HG02588 (cell line): ENCODE data around the gene UBE2D2.
"Not testable (repeated sequence)": the region's sequence is repeated elsewhere in the genome, so short reads cannot be mapped to it uniquely, and the experiment has no call there.

ENCODE experiments used
- ATAC-seq: cut with Tn5 transposase; IDR thresholded peaks from one replicate; pipeline ENCODE4 v1.9.1; 2021; ENCODE audit warnings: mild to moderate bottlenecking, moderate library complexity; ENCODE audit not compliant: unreplicated experiment

Gene UBE2D2

DNA sequence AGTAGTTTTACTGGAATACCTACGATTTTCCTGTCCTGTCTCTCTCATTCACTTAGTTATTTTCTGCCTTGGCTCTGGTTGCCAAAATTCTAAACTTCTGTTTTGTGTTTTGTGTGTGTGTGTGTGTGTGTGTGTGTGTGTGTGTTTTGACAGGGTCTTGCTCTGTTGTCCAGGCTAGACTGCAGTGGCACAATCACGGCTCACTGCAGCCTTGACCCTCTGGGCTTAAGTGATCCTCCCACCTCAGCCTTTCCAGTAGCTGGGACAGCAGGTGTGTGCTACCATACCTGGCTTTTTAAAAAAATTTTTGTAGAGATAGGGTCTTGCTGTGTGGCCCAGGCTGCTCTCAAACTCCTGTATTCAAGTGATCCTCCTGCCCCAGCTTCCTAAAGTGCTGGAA, 17.2 kb downstream of the UBE2D2 start:
- ATAC-seq: no peak

DNA sequence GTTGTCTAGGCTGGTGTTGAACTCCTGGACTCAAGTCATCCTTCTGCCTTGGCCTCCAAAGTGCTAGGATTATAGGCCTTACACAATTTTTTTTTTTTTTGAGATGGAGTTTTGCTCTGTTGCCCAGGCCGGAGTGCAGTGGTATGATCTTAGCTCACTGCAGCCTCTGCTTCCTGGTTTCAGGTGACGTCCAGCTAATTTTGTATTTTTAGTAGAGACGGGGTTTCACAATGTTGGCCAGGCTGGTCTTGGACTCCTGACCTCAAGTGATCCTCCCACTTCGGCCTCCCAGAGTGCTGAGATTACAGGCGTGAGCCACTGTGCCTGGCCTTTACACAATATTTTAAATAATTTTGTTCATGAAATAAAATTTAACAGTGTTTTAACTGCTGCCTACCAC, 21.0 kb downstream of the UBE2D2 start:
- not testable (repeated sequence) for ATAC-seq

DNA sequence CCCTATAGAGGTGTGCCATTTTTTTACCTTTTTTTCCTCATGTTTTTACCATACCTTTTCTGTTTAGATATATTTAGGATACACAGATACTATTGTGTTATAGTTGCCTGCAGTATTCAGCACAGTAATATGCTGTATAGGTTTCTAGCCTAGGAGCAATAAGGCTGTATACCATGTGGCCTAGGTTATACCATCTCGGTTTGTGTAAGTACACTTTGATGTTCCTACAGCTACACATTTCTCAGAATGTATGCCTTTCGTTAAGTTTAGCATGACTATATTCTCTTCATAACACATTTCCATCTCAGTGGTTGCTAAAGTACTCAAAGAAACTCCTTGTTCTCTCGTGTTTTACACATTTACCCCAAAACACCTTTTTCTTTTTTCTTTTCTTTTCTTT, 23.0 kb downstream of the UBE2D2 start:
- ATAC-seq: no peak

DNA sequence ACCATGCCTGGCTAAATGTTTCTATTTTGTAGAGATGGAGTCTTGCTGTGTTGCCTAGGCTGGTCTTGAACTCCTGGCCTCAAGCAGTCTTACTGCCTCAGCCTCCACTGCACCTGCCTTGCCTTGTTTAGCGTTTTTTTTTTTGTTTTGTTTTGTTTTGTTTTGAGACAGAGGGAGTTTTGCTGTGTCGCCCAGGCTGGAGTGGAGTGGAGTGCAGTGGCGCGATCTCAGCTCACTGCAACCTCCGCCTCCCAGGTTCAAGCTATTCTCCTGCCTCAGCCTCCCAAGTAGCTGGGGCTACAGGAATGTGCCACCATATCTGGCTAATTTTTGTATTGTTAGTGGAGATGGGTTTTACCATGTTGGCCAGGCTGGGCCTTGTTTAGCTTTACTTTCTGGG, 27.0 kb downstream of the UBE2D2 start:
- not testable (repeated sequence) for ATAC-seq

DNA sequence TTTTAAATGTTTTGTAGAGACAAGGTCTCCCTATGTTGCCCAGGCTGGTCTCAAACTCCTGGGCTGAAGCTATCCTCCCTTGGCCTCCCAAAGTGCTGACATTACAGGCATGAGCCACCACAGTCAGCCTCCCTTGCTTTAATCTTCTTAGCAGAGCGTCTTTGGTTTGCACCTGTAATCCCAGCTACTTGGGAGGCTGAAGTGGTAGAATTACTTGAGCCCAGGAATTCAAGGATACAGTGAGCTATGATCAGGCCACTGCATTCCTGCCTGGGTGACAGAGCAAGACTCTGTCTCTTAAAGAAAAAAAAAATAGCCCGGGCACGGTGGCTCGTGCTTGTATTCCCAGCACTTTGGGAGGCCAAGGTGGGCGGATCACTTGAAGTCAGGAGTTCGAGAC, 27.8 kb downstream of the UBE2D2 start:
- ATAC-seq: no peak

DNA sequence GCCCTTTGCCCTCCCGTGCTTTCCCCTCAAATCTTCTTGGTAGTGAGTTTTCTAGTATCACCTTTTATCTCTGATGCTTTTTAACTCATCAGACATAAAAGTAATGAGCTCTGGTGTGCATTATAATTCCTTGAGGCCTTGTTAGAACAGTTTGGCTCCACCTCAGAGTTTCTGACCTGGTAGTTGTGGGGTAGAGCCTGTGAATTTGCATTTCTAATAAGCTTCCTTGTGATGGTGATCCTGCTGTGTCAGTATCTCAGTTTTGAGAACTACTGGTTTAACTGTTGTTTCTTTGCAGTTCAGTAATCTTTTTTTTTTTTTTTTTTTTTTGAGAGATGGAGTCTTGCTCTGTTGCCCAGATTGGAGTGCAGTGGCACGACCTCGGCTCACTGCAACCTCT, 31.1 kb downstream of the UBE2D2 start:
- no peak for ATAC-seq

DNA sequence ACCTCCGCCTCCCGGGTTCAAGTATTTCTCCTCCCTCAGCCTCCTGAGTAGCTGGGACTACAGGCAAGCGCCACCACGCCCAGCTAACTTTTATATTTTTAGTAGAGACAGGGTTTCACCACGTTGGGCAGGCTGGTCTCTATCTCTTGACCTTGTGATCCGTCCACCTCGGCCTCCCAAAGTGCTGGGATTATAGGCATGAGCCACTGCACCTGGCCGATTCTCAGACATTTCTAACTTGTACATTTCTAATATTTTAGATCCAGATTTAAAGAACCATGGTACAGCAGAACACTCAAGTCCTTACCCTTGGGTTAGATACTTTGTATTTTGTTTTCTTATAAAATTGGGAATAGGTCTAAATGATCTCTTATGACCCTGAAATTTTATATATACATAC, 31.9 kb downstream of the UBE2D2 start:
- not testable (repeated sequence) for ATAC-seq

DNA sequence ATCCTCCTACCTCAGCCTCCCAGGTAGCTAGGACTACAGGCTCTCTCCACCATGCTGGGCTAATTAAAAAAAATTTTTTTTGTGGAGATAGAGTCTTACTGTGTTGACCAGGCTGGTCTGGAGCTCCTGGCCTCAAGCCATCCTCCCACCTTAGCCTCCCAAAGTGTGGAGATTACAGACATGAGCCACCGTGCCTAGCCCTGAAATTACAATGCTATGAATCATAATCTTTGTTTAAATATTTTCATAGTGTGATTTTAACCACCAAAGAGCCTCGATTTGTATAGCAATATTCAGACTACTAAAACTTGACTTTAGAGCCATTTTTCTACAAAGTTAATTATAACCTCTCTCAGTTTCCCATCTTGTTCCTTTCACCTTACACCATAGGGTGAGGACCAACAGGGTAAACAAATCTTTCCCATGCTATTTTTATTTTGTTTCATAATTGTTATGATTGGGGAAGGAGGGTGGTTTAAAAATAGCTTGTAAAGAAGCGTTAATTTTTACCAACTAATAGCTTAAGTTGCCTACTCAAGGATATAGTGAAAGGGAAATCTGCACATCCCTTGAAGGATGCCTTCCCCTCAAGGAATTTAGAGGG, 32.7 kb downstream of the UBE2D2 start:
- ATAC-seq: no peak

DNA sequence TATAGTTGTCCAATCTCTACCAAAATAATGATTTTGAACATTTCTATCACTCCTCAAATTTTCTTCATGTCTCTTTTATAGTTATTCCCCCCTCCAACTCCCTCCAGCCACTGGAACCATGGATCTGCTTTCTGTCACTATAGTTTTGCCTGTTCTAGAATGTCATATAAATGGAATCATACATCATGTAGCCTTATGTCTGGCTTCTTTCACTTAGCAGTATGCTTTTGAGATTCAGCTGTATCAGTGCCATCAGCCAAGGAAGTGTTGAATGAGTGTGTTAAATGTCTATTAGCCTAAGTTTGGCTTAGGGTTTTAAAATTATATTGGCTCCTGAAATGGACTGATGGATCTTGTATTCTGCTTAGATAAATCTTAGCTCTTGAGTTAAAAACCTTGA, 36.0 kb downstream of the UBE2D2 start:
- ATAC-seq: no peak

DNA sequence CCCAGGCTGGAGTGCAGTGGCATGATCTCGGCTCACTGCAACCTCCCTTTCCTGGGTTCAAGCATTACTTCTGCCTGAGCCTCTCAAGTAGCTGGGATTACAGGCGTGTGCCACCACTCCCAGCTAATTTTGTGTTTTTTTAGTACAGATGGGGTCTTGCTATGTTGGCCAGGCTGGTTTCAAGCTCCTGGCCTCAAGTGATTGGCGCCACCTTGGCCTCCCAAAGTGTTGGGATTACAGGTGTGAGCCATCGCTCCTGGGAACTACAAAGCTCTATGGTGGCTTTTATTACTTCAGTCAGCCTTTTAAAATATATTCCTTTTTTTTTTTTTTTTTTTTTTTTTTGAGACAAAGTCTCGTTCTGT, 37.4 kb downstream of the UBE2D2 start:
- ATAC-seq: not testable (repeated sequence)

DNA sequence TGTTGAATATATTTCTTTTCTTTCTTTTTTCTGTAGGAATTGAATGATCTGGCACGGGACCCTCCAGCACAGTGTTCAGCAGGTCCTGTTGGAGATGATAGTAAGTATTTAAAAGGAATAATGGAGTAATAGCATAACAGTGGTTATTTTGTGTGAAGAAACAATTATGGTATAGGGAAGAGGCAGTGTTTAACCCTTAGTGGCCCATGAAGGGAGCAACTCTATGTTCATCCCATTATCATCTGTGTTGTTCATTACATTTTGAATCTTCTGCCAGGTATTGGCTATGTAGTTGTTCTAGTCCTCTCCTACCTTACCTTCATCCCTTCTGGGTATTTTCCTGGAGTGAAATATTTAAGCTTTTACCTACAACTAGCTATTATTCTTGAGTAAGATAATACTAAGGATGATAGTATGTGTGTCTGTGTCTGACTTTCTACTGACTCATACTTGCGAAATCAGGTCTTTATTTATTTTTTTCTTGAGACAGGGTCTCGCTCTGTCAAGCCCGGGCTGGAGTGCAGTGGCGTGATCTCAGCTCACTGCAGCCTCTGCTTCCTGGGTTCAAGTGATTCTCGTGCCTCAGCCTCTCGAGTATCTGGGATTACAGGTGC, 39.3 kb downstream of the UBE2D2 start:
- ATAC-seq: no peak

DNA sequence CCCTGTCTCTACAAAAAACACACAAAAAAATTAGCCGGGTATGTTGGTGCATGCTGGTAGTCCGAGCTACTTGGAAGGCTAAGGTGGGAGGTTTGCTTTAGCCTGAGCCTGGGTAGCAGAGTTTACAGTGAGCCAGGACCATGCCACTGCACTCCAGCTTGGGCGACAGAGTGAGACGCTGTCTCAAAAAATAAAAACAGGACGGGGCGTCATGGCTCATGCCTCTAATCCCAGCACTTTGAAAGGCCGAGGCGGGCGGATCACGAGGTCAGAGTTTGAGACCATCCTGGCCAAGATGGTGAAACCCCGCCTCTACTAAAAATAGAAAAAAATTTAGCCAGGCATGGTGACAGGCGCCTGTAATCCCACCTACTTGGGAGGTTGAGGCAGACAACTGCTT, 40.3 kb downstream of the UBE2D2 start:
- ATAC-seq: no peak

DNA sequence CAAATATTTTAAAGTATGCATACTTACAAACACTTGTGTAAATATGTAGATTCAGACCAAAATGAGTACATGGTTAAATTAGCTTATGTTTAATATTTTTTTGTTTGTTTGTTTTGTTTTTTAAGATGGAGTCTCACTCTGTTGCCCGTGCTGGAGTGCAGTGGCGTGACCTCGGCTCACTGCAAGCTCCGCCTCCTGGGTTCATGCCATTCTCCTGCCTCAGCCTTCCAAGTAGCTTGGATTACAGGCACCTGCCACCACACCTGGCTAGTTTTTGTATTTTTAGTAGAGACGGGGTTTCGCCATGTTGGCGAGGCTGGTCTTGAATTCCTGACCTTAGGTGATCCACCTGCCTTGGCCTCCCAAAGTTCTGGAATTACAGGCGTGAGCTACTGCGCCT, 40.8 kb downstream of the UBE2D2 start:
- not testable (repeated sequence) for ATAC-seq

DNA sequence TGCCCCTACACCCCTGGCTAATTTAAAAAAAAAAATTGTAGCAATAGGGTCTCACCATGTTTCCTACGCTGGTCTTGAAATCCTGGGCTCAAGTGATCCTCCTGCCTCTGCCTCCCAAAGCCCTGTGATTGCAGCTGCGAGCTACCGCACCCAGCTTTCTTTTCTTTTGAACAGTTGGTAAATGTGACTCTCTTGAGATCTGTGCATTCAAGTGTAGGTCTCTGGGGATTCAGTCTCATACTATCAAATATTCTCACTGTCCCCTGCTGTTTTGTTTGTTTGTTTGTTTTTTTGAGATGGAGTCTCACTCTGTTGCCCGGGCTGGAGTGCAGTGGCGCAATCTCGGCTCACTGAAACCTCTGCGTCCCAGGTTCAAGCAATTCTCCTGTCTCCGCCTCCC, 44.7 kb downstream of the UBE2D2 start:
- ATAC-seq: no peak

DNA sequence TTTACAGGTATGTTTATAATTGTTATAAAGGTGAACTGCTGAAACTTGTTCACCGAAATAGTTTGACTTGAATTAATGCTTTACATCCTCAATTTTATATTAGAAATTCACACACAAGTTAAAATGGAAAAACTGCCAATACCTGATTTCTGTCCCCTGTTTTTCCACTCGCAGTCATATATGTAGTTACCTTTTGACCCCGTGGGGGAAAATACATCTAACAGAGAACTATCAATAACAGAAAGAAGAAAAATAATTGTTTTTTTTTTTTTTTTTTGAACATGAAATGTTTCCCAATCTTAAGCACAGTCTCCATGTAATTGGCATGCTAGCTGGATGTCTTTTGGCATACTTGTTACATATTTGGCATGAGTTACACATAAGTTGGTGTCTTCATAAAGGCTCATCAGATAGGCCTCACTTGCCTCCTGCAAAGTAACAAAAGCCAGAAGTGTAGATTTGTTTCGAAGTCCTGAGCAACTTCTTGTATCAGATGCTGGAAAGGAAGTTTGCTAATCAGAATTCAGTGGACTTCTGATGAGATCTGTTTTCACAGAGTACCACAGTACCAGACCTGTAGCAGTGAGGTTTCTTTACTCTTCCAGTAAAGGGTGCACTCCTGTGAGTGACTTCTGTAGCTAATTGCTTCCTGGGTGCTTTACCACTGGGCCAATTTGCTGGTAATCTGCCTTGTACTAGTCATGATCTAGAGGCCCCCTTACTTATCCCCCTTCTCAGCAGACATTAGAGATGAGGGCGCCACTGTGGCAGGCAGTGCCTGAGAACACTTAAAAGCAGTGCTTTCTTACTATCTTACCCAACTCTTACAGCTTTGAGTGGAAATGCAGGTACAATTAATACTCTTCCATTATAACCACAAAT, 50.8 kb downstream of the UBE2D2 start:
- no peak for ATAC-seq

DNA sequence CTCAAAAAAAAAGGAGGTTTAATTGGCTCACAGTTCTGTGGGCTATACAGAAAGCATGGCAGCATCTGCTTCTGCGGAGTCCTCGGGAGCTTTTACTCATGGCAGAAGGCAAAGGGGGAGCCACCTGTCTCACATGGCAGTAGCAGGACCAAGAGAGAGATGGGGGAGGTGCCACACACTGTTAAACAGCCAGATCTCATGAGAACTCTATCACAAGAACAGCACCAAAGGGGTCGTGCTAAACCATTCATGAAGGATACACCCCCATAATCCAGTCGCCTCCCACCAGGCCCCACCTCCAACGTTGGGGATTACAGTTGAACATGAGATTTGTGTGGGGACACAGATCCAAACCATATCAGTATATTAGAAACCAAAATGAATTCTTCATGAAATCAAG, 58.7 kb downstream of the UBE2D2 start:
- ATAC-seq: no peak

DNA sequence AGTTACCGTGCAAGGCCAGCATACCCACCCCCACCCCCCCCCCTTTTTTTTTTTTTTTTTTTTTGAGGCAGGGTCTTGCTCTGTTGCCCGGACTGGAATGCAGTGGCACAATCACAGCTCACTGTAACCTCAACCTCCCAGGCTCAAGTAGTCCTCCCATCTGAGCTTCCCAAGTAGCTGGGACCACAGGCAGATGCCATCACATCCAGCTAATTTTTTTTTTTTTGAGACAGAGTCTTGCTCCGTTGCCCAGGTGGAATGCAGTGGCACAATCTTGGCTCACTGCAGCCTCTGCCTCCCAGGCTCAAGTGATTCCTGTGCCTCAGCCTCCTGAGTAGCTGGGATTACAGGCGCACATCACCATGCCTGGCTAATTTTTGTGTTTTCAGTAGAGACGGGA, 64.3 kb downstream of the UBE2D2 start:
- not testable (repeated sequence) for ATAC-seq

DNA sequence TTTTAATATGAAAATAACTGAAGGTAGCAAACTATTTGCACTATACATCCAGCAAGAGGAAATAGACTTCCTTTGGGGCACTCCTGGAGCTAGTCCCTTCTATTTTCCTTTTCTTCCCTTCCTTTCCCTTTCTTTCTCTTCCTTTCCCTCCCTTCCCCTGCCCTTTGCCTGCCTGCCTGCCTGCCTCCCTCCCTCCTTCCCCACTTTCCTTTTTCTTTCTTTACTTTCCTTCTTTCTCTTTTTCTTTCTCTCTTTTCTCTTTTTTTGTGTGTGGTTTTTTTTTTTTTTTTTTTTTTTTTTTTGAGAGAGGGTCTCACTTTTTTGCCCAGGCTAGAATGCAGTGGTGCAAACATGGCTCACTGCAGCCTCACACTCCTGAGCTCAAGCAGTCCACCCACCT, 69.7 kb downstream of the UBE2D2 start:
- no peak for ATAC-seq

DNA sequence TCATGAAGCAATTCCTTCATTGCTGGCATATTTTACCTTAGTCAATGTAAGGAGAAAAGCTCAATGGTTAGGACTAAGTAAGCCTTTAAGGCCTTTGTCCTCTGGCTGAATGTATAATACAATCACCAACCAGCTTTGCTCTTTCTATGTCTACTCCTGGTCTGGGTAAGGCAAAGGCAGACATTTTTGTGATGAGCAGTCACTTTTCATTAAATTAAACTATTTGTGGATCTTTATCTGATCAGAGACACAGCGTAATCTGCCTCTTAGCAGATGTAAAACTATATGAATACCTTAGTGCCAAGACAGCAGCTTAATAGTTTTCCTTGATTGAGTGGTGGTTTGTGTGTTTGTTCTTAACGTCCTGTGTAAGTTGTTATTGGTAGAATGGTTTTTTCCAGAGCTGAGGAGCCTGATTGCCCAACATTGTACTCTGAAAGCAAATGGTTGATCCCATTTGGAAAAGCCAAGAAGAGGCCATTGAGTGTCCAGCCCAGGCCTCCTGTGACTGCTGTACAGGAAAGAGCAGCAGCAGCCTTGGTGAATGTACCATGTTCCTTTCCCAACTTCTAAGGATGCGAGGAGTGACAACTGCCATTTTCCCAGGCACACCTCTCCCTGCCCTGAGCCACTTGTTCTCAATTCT, 70.5 kb downstream of the UBE2D2 start:
- ATAC-seq: no peak

DNA sequence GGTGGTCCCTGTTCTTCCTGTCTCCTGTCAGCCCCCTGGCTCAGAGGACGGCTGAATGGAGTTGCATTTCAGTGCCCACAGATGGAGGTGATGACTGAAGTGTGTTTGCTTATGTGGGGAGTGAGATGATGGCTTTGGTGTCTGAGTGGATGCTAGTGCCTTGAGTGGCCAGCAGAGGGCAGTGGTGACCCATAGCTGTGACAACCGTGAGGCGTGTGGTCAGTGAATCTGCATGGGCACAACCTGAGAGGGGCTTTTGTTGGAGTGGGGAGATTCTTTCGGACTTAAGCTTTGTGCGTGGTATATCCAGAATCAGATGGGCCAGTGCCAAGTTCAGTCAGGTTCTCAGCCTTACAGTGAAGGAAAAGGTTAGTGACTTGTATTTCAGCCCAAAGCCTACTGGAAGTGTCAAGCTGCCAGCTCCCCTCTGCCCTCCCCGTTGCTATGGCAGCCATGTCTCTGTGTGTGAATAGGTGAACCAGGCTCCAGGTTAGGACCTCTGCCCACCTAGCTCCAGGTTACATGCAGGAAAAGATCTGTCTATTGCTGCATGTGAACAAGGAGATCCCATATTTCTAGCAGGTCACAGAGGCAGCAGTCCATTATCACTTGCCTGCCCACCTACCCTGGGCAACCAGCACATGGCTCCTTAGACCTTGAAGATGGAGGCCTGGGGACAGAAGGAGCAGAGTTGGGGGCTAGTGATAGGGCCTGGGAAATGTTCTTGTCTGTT, 72.3 kb downstream of the UBE2D2 start:
- ATAC-seq: no peak

DNA sequence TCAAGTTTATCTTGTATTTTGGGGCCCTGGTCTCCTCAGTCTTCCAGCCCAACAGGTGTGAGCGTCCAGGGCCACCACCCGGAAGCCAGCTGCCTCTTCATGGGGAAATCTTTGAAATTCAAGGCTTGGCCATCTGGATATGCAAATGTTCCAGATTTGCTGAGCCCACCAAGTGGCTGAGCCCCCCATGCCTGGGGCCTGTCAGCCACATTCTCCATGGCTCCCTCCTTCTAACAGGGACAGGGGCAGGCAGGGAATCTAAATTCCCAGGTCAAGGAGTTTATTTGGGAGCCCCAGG, 72.8 kb downstream of the UBE2D2 start:
- no peak for ATAC-seq
